Measurements from ENCODE around the gene TICRR.

The TICRR gene

DNA sequence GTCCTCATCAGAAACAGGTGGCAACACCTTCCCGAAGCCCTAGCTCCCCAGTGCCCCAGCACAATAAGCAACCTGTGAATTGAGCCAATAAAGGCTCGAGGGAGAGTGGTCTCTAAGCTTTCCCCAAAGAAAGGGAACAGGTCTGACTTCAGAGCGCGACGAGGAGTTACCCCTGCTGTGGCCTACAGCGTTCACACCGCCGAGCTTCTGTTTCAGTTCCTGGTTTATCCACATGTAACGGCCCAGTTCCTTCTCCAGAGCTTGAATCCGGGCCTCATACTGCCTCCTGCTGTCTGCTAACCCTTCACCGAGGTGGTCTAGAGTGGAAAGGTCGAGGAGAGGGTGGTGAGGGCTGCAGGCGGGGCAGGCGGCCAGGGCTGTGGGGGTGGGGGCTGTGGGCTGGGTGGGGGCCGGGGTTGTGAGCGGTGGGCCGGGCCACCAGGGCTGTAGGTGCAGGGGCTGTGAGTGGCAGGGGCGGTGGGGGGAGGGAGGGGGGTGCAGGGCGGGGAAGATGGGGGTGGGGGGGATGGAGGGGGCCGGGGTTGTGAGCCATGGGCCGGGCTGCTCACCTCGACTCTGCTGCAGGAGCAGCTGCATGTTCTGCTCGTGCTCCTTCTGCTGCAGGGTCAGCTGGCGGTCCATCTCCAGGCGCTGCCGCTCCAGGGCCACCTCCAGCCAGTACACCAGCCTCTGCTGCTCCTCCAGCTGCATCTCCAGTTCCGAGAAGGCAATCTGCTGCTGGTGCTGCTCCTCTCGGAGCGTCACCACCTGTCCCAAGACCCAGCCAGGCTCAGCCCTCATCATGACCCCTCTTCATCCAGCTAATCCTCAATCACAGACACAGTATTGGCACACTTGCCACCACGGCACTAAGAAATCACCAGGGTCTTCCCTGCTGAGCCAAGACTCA lies 53.8 kb downstream of the TICRR start:
- no peak overlapping the region for H3K4me3 ChIP-seq (ENCODE audit: low read depth, low read length)
- TF ChIP-seq, protein P1, sequence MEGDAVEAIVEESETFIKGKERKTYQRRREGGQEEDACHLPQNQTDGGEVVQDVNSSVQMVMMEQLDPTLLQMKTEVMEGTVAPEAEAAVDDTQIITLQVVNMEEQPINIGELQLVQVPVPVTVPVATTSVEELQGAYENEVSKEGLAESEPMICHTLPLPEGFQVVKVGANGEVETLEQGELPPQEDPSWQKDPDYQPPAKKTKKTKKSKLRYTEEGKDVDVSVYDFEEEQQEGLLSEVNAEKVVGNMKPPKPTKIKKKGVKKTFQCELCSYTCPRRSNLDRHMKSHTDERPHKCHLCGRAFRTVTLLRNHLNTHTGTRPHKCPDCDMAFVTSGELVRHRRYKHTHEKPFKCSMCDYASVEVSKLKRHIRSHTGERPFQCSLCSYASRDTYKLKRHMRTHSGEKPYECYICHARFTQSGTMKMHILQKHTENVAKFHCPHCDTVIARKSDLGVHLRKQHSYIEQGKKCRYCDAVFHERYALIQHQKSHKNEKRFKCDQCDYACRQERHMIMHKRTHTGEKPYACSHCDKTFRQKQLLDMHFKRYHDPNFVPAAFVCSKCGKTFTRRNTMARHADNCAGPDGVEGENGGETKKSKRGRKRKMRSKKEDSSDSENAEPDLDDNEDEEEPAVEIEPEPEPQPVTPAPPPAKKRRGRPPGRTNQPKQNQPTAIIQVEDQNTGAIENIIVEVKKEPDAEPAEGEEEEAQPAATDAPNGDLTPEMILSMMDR (IDR thresholded peaks at IDR 0.05; ENCODE audit: low read depth, low read length) = no peak

DNA sequence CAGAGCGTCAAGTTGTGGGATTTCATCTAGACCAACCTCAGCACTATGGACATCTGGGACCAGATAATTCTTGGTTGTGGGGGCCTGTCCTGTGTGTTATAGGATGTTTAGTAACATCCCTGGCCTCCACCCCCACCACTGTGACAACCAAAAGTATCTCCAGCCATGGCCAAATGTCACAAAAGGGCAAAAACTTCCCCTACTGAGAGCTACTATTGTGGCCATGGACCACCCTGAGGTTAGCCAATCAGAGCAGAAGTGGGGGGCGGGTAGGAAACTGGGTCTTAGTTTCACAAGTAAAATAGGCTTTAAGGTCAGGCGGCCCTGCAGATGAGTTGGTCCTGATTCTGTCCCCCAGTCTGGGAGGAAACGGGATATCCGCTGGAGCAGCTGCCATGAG lies 54.6 kb downstream of the TICRR start:
- TF ChIP-seq, protein P1 (IDR thresholded peaks at IDR 0.05; ENCODE audit: low read depth, low read length) = no peak
- H3K4me3 ChIP-seq (ENCODE audit: low read depth, low read length) = no peak overlapping the region

GRCh38 chr15:89630260-89630659 lies 55.0 kb downstream of the TICRR start:
- TF ChIP-seq, protein P1 (IDR thresholded peaks at IDR 0.05; ENCODE audit: low read depth, low read length) = no peak

DNA sequence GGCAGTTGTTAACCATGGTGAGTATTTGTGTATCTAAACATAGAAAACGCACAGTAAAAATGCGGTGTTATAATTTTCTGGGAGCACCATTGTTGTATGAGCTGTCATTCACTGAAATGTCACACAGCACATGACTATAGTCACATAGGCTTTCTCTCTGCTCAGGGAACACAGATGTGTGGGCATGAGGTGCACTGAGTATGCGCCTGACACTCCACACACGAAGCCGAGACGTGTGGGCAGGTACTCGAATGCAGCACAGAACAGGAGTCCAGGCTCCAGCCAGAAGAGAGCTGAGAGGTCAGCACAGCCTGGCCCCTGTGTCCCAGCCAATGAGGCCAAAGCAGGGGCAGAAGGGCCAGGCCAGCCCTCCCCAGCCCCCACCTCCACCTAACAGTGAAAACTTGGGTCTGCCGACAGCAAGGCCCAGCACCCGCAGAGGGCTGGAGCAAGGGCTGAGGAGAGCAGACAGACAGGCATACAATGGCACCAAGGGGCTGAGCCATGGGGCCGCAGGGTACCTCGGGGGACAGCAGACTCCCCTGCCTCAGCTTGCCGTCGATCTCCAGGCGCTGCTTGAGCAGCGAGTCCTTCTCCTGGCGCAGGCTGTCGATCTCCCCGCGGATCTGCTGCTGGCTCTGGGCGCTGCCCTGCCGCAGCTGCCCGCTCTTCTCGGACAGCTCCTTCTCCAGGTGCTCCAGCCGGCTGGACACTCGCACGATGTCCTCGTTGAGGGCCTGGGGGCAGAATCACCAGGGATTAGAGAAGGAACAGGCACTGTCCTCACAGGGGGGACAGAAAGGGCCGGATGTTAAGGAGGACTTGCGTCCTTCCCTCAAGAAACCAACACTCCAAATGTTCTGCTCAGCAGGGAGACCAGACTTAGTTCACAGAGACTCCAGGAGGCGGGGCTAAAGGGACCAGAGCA lies 56.0 kb downstream of the TICRR start:
- no peak overlapping the region for H3K4me3 ChIP-seq (ENCODE audit: low read depth, low read length)

More at GRCh38 chr15:89630260-89630659, 55.0 kb downstream of the TICRR start:
- H3K4me3 ChIP-seq (ENCODE audit: low read depth, low read length) = no peak overlapping the region

DNA sequence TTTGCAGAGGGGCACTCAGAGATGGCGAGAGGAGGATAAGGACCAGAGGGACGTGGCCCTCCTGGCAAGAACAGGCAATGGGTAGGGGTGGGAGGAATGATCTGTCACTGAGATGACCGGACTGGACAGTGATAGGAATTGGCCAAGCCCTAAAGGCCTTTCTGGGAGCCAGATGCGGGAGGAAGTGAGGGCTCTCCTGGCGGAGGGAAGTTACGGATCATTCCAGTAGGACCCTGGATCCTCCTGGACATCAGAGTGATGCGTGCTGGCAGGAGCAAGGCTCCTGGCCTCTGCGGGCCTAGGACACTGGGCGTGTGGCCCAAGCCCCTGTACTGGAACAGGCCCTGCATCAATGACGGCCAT lies 56.6 kb downstream of the TICRR start:
- no peak overlapping the region for H3K4me3 ChIP-seq (ENCODE audit: low read depth, low read length)
- TF ChIP-seq, protein P1 (IDR thresholded peaks at IDR 0.05; ENCODE audit: low read depth, low read length) = no peak

More for the DNA sequence above, 56.0 kb downstream of the TICRR start:
- TF ChIP-seq, protein P1 (IDR thresholded peaks at IDR 0.05; ENCODE audit: low read depth, low read length) = no peak

GRCh38 chr15:89632563-89633430 lies 57.5 kb downstream of the TICRR start:
- TF ChIP-seq, protein P1 (IDR thresholded peaks at IDR 0.05; ENCODE audit: low read depth, low read length) = no peak

More at GRCh38 chr15:89632563-89633430, 57.5 kb downstream of the TICRR start:
- H3K4me3 ChIP-seq (ENCODE audit: low read depth, low read length) = no peak overlapping the region
